GM12873 (cell line): ENCODE data around the gene EFL1.

Experiments
- TF ChIP-seq, protein P1 (sequence below): IDR thresholded peaks from 2 replicates; pipeline ENCODE4 v1.5.1; 2012; ENCODE audit warnings: low read depth, mild to moderate bottlenecking, moderate library complexity, low read length, control low read depth; ENCODE audit not compliant: insufficient read depth; ENCODE audit errors: missing control alignments

EFL1 gene

DNA sequence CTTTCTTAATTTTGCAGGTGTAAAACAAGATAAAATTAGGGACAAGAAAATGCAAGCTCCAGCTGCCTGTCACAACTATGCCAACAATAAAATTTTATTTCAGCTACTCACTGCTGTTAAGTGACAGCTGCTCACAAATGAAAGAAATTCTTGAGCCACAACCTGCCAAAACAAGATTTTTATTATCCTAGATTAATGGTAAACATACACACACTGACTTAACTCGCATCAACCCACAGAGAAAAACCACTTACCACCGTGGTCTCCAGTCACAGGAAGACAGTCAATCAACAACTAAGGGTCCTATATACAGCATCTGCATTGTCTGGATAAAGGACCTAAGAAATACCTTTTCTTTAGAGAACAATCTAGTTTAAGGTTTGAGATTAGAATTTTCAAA lies 31.3 kb downstream of the EFL1 start:
- TF ChIP-seq, protein P1, sequence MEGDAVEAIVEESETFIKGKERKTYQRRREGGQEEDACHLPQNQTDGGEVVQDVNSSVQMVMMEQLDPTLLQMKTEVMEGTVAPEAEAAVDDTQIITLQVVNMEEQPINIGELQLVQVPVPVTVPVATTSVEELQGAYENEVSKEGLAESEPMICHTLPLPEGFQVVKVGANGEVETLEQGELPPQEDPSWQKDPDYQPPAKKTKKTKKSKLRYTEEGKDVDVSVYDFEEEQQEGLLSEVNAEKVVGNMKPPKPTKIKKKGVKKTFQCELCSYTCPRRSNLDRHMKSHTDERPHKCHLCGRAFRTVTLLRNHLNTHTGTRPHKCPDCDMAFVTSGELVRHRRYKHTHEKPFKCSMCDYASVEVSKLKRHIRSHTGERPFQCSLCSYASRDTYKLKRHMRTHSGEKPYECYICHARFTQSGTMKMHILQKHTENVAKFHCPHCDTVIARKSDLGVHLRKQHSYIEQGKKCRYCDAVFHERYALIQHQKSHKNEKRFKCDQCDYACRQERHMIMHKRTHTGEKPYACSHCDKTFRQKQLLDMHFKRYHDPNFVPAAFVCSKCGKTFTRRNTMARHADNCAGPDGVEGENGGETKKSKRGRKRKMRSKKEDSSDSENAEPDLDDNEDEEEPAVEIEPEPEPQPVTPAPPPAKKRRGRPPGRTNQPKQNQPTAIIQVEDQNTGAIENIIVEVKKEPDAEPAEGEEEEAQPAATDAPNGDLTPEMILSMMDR: no peak

DNA sequence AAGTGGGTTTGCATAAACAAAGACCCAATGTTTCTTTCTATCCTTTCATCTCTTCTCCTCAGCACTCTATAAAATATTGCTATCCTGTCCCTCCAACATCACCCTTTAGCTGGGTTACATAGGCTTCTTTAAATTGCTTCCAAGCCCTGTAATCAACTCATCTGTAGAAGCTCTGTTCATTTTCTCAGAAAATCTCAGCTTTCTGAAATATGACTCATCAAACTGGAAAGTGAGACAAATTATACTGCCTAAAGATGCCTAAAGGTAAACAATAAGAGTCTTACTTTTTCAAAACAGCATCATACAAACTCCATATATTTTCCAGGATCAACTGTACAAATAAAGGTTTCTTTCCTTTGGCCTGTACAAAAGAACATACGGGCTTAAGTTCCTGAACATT lies 33.8 kb downstream of the EFL1 start:
- TF ChIP-seq, protein P1: no peak

DNA sequence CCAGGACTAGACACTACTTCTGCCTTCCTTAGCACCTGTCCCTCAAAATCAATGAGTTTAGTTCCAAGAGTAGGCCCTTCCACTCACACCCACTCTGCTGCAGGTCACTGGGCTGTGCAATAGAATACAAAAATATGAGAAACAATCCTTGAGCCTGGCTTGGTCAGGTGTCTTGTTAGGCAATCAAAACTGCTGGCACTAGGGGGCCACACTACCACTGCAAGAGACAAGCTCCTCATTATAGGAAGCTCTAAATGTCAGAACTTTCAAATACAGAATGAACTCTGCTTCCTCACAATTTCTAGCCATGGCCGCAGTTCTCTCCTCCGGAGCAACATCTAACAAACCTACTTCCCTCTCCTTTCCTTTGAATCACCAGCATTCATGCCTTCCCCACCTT lies 41.0 kb downstream of the EFL1 start:
- TF ChIP-seq, protein P1: peak; percentile 45

DNA sequence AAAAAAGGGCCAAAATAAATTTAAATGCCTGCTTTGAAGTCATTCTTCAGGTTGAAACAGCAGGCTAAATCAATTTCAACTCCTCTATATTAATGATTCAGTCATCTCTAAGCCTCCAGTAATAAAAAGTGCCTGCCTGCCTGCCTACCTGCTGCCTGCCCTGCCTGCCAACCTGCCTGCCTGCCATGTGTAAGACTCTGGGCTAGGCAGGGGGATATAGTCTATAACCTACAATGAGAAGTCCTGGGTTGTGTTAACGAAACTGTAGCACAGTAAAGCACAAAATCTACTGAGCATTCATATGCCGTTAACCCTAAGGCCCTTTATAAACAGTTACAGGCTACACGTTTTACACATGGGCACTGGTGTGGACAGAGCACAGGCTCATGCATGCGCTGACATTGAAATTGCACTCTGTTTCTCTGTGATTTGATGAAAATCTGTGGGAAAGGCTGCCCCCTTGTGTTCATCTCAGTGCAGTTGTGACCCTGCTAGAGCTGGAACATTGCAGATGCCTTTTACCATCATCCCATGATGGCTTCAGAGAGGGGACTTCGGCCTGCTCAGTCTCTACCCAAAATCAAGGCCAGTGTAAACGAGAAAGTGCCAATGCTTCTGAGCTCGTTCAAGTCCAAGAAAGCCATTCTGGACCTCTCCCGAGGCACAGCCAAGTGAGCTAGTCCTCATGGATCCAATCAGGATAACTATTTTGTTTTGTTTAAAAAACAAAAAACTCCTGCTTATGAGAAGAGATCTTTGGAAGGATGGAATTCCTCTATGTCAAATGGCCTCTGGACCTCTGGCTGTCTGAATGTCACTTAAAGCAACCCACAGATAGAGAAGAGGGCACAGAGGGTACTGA lies 64.6 kb downstream of the EFL1 start:
- TF ChIP-seq, protein P1: peak; percentile 86

DNA sequence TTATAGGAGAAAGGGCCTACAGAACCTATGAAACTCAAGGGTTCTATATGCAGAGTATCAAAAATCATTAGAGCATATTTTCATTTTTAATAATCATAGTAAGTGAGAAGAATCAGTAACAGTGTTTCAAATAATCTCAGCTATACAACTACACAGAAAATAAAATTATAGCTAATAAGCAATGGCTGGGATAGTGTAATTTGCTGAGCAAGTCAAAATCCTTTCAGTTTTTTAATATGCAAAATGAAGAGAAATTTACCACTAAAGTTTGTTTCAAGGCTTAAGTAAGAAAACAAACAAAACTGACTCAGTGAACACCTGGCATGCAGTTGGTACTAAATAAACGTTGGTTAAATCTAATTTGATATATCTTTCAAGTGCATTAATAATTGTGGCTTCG lies 66.2 kb downstream of the EFL1 start:
- TF ChIP-seq, protein P1: no peak

DNA sequence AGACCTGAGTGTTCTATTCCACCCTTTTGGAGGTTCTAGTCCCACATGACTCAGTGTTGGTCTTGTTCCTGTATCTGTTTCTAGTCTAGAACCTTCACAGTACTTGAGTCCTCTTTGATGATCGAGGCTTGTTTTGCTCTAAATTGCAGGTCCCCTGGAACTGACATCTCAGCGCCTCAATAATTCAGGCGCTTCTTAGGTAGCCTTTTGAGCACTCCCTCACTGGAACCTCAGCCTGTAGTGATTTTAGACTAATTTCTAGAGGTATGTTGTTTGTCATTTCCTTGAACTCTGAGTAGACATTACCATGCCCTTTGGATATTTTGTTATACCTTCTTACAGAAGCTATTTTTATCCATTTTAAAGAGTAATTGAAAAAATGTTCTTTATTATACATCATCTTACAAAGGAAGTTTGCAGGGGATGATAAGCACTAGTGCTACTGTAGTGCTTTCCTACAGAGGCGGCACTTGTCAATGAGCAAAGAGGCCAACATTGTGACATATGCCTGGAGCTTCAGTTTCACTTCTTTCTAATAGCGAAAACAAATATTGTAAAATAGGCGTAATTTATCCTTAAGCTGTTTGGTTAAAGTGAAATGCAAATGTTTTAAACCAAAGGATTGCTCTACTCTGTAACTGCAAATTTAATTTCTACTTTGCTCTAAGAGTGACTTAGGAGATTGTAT lies 75.7 kb downstream of the EFL1 start:
- TF ChIP-seq, protein P1: no peak

DNA sequence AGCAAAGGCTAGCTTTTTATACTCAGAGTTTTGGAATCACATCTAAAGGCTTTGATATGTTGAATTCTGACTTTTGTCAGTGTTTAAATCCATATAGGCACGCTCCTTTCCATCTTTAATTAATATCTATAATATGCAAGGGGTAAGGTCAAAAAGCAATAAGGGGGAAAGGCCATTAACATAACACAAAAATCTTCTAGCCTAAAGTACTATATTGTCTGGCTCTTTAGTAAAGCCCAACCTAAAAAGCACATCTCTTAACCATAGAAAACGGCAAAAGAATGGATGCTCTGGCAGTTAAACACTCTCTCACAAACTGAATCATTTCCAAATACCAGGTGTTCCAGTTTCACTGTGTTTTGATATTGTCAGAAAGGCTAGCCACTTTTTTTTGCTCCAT lies 76.4 kb downstream of the EFL1 start:
- TF ChIP-seq, protein P1: no peak
